Activated naive CD4-positive, alpha-beta T cell treated with anti-CD3 and anti-CD28 coated beads, Interleukin-2, amount 50 U/mL, for 24 hours (primary cell): ENCODE measurements around the gene LHPP.

Experiments used
- H3K27ac Mint-ChIP-seq: one replicate; pipeline ENCODE4 v1.8.0; 2021; ENCODE audit warnings: mild to moderate bottlenecking, mixed read lengths
- H3K27me3 Mint-ChIP-seq: one replicate; pipeline ENCODE4 v1.8.0; 2021; ENCODE audit warnings: mixed read lengths
- H3K36me3 Mint-ChIP-seq: one replicate; pipeline ENCODE4 v1.8.0; 2021; ENCODE audit warnings: mixed read lengths
- H3K4me1 Mint-ChIP-seq: one replicate; pipeline ENCODE4 v1.8.0; 2021; ENCODE audit warnings: mixed read lengths
- H3K4me3 Mint-ChIP-seq: one replicate; pipeline ENCODE4 v1.8.0; 2021; ENCODE audit warnings: mild to moderate bottlenecking, mixed read lengths
- H3K9me3 Mint-ChIP-seq: one replicate; pipeline ENCODE4 v1.8.0; 2021; ENCODE audit warnings: mixed read lengths

Gene LHPP

GRCh38 chr10:124476043-124476725, 14.6 kb downstream of the LHPP start:
- H3K4me3 Mint-ChIP-seq = no peak overlapping the region
- H3K9me3 Mint-ChIP-seq = no peaks in the 10 kb centered on the region
- H3K27ac Mint-ChIP-seq = no peak overlapping the region
- H3K4me1 Mint-ChIP-seq = peaks cover 4% of the 10 kb centered on the region
- H3K36me3 Mint-ChIP-seq = no peaks in the 10 kb centered on the region
- no peaks in the 10 kb centered on the region for H3K27me3 Mint-ChIP-seq

GRCh38 chr10:124477614-124478363, 16.2 kb downstream of the LHPP start:
- H3K4me3 Mint-ChIP-seq = no peak overlapping the region
- H3K36me3 Mint-ChIP-seq = no peaks in the 10 kb centered on the region
- no peaks in the 10 kb centered on the region for H3K27me3 Mint-ChIP-seq
- H3K27ac Mint-ChIP-seq = no peak overlapping the region
- H3K9me3 Mint-ChIP-seq = no peaks in the 10 kb centered on the region
- H3K4me1 Mint-ChIP-seq = peaks cover 4% of the 10 kb centered on the region

- no peaks in the 10 kb centered on the region for H3K36me3 Mint-ChIP-seq
- no peak overlapping the region for H3K4me3 Mint-ChIP-seq
- H3K4me1 Mint-ChIP-seq = peaks cover 4% of the 10 kb centered on the region
- H3K27me3 Mint-ChIP-seq = no peaks in the 10 kb centered on the region
- H3K27ac Mint-ChIP-seq = no peak overlapping the region
- H3K9me3 Mint-ChIP-seq = no peaks in the 10 kb centered on the region
Observed at GRCh38 chr10:124478515-124478914, 16.9 kb downstream of the LHPP start.

GRCh38 chr10:124480860-124481259, 19.2 kb downstream of the LHPP start:
- no peak overlapping the region for H3K27ac Mint-ChIP-seq
- H3K9me3 Mint-ChIP-seq = no peaks in the 10 kb centered on the region
- peaks cover 3% of the 10 kb centered on the region for H3K36me3 Mint-ChIP-seq
- H3K4me3 Mint-ChIP-seq = no peak overlapping the region
- H3K27me3 Mint-ChIP-seq = no peaks in the 10 kb centered on the region
- H3K4me1 Mint-ChIP-seq = peaks cover 4% of the 10 kb centered on the region

GRCh38 chr10:124481717-124482116, 20.1 kb downstream of the LHPP start:
- H3K27ac Mint-ChIP-seq = no peak overlapping the region
- no peaks in the 10 kb centered on the region for H3K9me3 Mint-ChIP-seq
- H3K27me3 Mint-ChIP-seq = no peaks in the 10 kb centered on the region
- H3K36me3 Mint-ChIP-seq = peaks cover 8% of the 10 kb centered on the region
- H3K4me1 Mint-ChIP-seq = peaks cover 4% of the 10 kb centered on the region
- H3K4me3 Mint-ChIP-seq = no peak overlapping the region

GRCh38 chr10:124482236-124482800, 20.7 kb downstream of the LHPP start:
- peaks cover 10% of the 10 kb centered on the region for H3K36me3 Mint-ChIP-seq
- peaks cover 4% of the 10 kb centered on the region for H3K4me1 Mint-ChIP-seq
- H3K27me3 Mint-ChIP-seq = no peaks in the 10 kb centered on the region
- no peak overlapping the region for H3K4me3 Mint-ChIP-seq
- H3K27ac Mint-ChIP-seq = no peak overlapping the region
- no peaks in the 10 kb centered on the region for H3K9me3 Mint-ChIP-seq

GRCh38 chr10:124482876-124483275, 21.3 kb downstream of the LHPP start:
- Mint-ChIP-seq H3K4me3 (no peak overlapping the region), H3K27ac (no peak overlapping the region), H3K4me1 (peaks cover 4% of the 10 kb centered on the region), H3K36me3 (peaks cover 10% of the 10 kb centered on the region), H3K9me3 (no peaks in the 10 kb centered on the region), H3K27me3 (no peaks in the 10 kb centered on the region)

GRCh38 chr10:124484031-124484430, 22.4 kb downstream of the LHPP start:
- Mint-ChIP-seq H3K4me3 (no peak overlapping the region), H3K27ac (no peak overlapping the region)

GRCh38 chr10:124484661-124485060, 23.0 kb downstream of the LHPP start:
- Mint-ChIP-seq H3K4me3 (no peak overlapping the region), H3K27ac (peak overlapping the region; percentile 35), H3K27me3 (no peaks in the 10 kb centered on the region), H3K9me3 (no peaks in the 10 kb centered on the region), H3K36me3 (peaks cover 10% of the 10 kb centered on the region), H3K4me1 (peaks cover 4% of the 10 kb centered on the region)

More at GRCh38 chr10:124484031-124484430, 22.4 kb downstream of the LHPP start:
- H3K27me3 Mint-ChIP-seq = no peaks in the 10 kb centered on the region
- H3K9me3 Mint-ChIP-seq = no peaks in the 10 kb centered on the region
- peaks cover 4% of the 10 kb centered on the region for H3K4me1 Mint-ChIP-seq
- H3K36me3 Mint-ChIP-seq = peaks cover 10% of the 10 kb centered on the region

GRCh38 chr10:124486635-124487034, 25.0 kb downstream of the LHPP start:
- H3K36me3 Mint-ChIP-seq = peaks cover 11% of the 10 kb centered on the region

GRCh38 chr10:124491105-124491504, 29.5 kb downstream of the LHPP start:
- no peak overlapping the region for H3K4me3 Mint-ChIP-seq
- H3K4me1 Mint-ChIP-seq = peaks cover 16% of the 10 kb centered on the region
- H3K27ac Mint-ChIP-seq = no peak overlapping the region
- H3K9me3 Mint-ChIP-seq = no peaks in the 10 kb centered on the region
- H3K36me3 Mint-ChIP-seq = peaks cover 5% of the 10 kb centered on the region
- H3K27me3 Mint-ChIP-seq = no peaks in the 10 kb centered on the region

More at GRCh38 chr10:124486635-124487034, 25.0 kb downstream of the LHPP start:
- no peaks in the 10 kb centered on the region for H3K9me3 Mint-ChIP-seq
- H3K4me3 Mint-ChIP-seq = no peak overlapping the region
- H3K4me1 Mint-ChIP-seq = no peaks in the 10 kb centered on the region
- no peaks in the 10 kb centered on the region for H3K27me3 Mint-ChIP-seq
- no peak overlapping the region for H3K27ac Mint-ChIP-seq

- H3K36me3 Mint-ChIP-seq = peaks cover 2% of the 10 kb centered on the region
- H3K9me3 Mint-ChIP-seq = no peaks in the 10 kb centered on the region
- H3K27ac Mint-ChIP-seq = no peak overlapping the region
- H3K4me3 Mint-ChIP-seq = no peak overlapping the region
- H3K27me3 Mint-ChIP-seq = no peaks in the 10 kb centered on the region
- H3K4me1 Mint-ChIP-seq = peaks cover 16% of the 10 kb centered on the region
Observed at GRCh38 chr10:124492266-124492665, 30.6 kb downstream of the LHPP start.

- Mint-ChIP-seq H3K36me3 (peaks cover 1% of the 10 kb centered on the region), H3K27ac (no peak overlapping the region), H3K4me3 (no peak overlapping the region), H3K4me1 (peaks cover 16% of the 10 kb centered on the region), H3K9me3 (no peaks in the 10 kb centered on the region), H3K27me3 (no peaks in the 10 kb centered on the region)
Observed at GRCh38 chr10:124493214-124493882, 31.7 kb downstream of the LHPP start.

GRCh38 chr10:124494046-124494807, 32.6 kb downstream of the LHPP start:
- no peak overlapping the region for H3K27ac Mint-ChIP-seq
- H3K9me3 Mint-ChIP-seq = no peaks in the 10 kb centered on the region
- H3K4me1 Mint-ChIP-seq = peaks cover 16% of the 10 kb centered on the region
- peaks cover 1% of the 10 kb centered on the region for H3K36me3 Mint-ChIP-seq
- no peaks in the 10 kb centered on the region for H3K27me3 Mint-ChIP-seq
- H3K4me3 Mint-ChIP-seq = peak overlapping the region; percentile 55

- H3K27ac Mint-ChIP-seq = no peak overlapping the region
- no peaks in the 10 kb centered on the region for H3K27me3 Mint-ChIP-seq
- peaks cover 5% of the 10 kb centered on the region for H3K36me3 Mint-ChIP-seq
- H3K4me3 Mint-ChIP-seq = no peak overlapping the region
- H3K4me1 Mint-ChIP-seq = peaks cover 16% of the 10 kb centered on the region
- H3K9me3 Mint-ChIP-seq = no peaks in the 10 kb centered on the region
Observed at GRCh38 chr10:124495162-124495561, 33.5 kb downstream of the LHPP start.
